ENCODE data around the gene NEK7. TPM values are rescaled to one million over a fixed set of nuclear protein-coding genes. Genes with fewer than 3 reads are reported as not detected.

Gene NEK7
- total and polyA plus RNA-seq, 4 donors, result 60.1 to 164 (median 106) TPM

DNA sequence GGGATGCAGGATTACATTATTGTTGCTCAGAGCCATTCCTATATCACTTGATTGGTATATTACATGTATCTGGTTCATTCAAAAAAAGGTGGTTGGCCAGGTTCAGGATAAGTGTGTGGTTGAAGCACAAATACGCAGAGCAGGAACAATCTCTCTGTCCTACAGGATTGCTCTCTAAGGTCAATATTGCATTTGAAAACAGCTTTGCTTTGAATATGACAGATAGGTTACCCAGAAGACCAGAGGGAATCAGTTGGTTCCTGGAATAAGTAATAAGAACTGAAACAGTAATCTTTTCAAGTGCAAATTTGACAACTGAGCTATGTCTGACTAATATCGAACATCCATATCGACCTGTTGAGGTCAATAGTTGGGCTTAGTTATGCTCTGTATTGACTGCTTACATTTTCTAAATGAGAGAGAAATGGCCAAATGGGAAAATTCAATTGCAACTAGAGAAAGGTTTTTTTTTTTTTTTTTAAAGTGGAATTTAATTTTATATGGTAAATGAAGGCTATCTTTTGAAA is 206.9 kb downstream of the NEK7 start:
- 89 to 94% methylated on average over 3 of the region's 3 CpGs for WGBS, 2 donors
- Histone ChIP-seq H3K27me3 (ENCODE audit: control insufficient read depth in 1 of 2, insufficient read depth in 2 of 2, low read length in 1 of 2) (no peaks in the 10 kb centered on the region), H3K9me3 (ENCODE audit: control insufficient read depth, low read length) (no peaks in the 10 kb centered on the region), H3K36me3 (ENCODE audit: control insufficient read depth in 1 of 2, insufficient read depth in 2 of 2, low read length in 1 of 2) (no peaks in the 10 kb centered on the region), H3K27ac (ENCODE audit: low read depth in 1 of 2, low read length in 2 of 2) (no peak overlapping the region), H3K4me1 (ENCODE audit: control insufficient read depth in 1 of 2, insufficient read depth in 2 of 2, low read length in 2 of 2) (no peaks in the 10 kb centered on the region), H3K4me3 (ENCODE audit: low read length in 2 of 2) (no peak overlapping the region)
- no peak for DNase-seq
- ATAC-seq (ENCODE audit: low FRiP score), result no peak
- intact Hi-C loops (cut with DNase I), result no loop called here

DNA sequence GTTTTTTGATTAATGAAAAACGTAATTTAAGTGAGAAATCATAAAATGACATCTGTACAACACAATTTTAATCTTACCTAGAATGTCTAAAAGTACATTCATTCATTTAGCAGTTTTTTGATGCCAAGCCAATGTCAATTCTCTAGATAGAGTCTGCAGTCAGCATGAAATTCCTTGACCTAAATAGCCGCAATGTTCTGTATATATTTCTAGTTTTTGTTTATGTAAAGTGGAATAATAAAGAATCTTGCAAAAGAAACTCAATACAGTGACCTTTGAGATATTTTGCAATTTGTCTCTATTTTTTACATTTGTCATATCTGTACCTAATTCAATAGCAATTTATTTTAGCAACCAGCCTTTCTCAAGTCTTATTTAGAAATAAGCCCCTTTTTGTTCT is 207.7 kb downstream of the NEK7 start:
- WGBS, 2 donors, result 26 to 34% methylated on average over 2 of the region's 2 CpGs

DNA sequence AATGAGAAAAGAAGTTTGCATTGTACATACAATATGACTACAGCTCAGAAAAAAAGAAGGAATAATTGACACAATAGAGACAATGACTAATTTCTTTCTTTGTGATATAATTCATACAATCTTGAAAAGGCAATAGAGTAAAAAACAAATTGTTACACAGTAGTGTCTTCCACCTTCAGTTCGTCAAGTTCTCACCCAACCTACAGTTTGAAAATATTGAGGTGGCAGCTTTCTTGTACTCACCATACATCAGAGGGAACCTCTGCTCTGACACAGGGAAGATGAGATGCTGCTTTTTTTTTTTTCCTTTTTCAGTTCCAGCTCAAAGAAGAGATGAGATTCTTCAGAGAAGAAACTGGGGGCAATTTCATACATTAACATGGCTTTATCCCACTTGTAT is 210.5 kb downstream of the NEK7 start:
- no peaks in the 10 kb centered on the region for H3K4me1 ChIP-seq (ENCODE audit: control insufficient read depth in 1 of 2, insufficient read depth in 2 of 2, low read length in 2 of 2)
- H3K9me3 ChIP-seq (ENCODE audit: control insufficient read depth, low read length), result no peaks in the 10 kb centered on the region
- H3K36me3 ChIP-seq (ENCODE audit: control insufficient read depth in 1 of 2, insufficient read depth in 2 of 2, low read length in 1 of 2), result no peaks in the 10 kb centered on the region
- no peak overlapping the region for H3K4me3 ChIP-seq (ENCODE audit: low read length in 2 of 2)
- no peak for DNase-seq
- H3K27me3 ChIP-seq (ENCODE audit: control insufficient read depth in 1 of 2, insufficient read depth in 2 of 2, low read length in 1 of 2), result no peaks in the 10 kb centered on the region
- no peak overlapping the region for H3K27ac ChIP-seq (ENCODE audit: low read depth in 1 of 2, low read length in 2 of 2)
- intact Hi-C loops (cut with DNase I), result no loop called here
- WGBS, 2 donors, result 51 to 96% methylated on average over 1 of the region's 1 CpG
- ATAC-seq (ENCODE audit: low FRiP score), result no peak

More for the DNA sequence above, 207.7 kb downstream of the NEK7 start:
- H3K9me3 ChIP-seq (ENCODE audit: control insufficient read depth, low read length), result no peaks in the 10 kb centered on the region
- intact Hi-C loops (cut with DNase I), result no loop called here
- H3K27ac ChIP-seq (ENCODE audit: low read depth in 1 of 2, low read length in 2 of 2), result no peak overlapping the region
- H3K4me3 ChIP-seq (ENCODE audit: low read length in 2 of 2), result no peak overlapping the region
- DNase-seq, result no peak
- ATAC-seq (ENCODE audit: low FRiP score), result no peak
- H3K4me1 ChIP-seq (ENCODE audit: control insufficient read depth in 1 of 2, insufficient read depth in 2 of 2, low read length in 2 of 2), result no peaks in the 10 kb centered on the region
- no peaks in the 10 kb centered on the region for H3K36me3 ChIP-seq (ENCODE audit: control insufficient read depth in 1 of 2, insufficient read depth in 2 of 2, low read length in 1 of 2)
- H3K27me3 ChIP-seq (ENCODE audit: control insufficient read depth in 1 of 2, insufficient read depth in 2 of 2, low read length in 1 of 2), result no peaks in the 10 kb centered on the region

GRCh38 chr1:198370996-198371395 is 214.2 kb downstream of the NEK7 start:
- ATAC-seq (ENCODE audit: low FRiP score), result no peak
- Histone ChIP-seq H3K9me3 (ENCODE audit: control insufficient read depth, low read length) (peaks cover 4% of the 10 kb centered on the region), H3K27ac (ENCODE audit: low read depth in 1 of 2, low read length in 2 of 2) (no peak overlapping the region), H3K4me3 (ENCODE audit: low read length in 2 of 2) (no peak overlapping the region), H3K36me3 (ENCODE audit: control insufficient read depth in 1 of 2, insufficient read depth in 2 of 2, low read length in 1 of 2) (no peaks in the 10 kb centered on the region), H3K27me3 (ENCODE audit: control insufficient read depth in 1 of 2, insufficient read depth in 2 of 2, low read length in 1 of 2) (no peaks in the 10 kb centered on the region), H3K4me1 (ENCODE audit: control insufficient read depth in 1 of 2, insufficient read depth in 2 of 2, low read length in 2 of 2) (no peaks in the 10 kb centered on the region)
- WGBS, 2 donors, result 35 to 41% methylated on average over 1 of the region's 1 CpG
- DNase-seq, result no peak
- intact Hi-C loops (cut with DNase I), result no loop called here

Other genes starting within 250 kb of the NEK7 start
- 1 to 10 TPM in 1 of 2 donors, under 1 TPM in 1; 0.68 to 1.2 TPM for gene LHX9, start 239.6 kb upstream of the NEK7 start, total RNA-seq
- under 1 TPM in 1 of 2 donors, not detected in 1; 0.13 TPM for gene LHX9, start 239.6 kb upstream of the NEK7 start, polyA plus RNA-seq

Measured in aorta (tissue), 5 donors.